Panc1 (cell line): Measurements from ENCODE around the gene CAND2. TPM values are rescaled to one million over a fixed set of nuclear protein-coding genes. Genes with fewer than 3 reads are reported as not detected.

Experiments used
- ATAC-seq: fragments of 200-7000 bp; cut with Tn5 transposase; 2 replicates; pipeline ENCODE4 v1.9.1; 2020; ENCODE audit warnings: mild to moderate bottlenecking, moderate library complexity
- BruUV-seq: library from RNA; stranded (reverse); fragments of 400-500 nt; replicated peaks from 2 replicates; lab custom pipeline; 2021; lab: Mats Ljungman, UMichigan
- CTCF ChIA-PET: fragments of 300-600 bp; sonication (Branson Sonifier 250); formaldehyde crosslinking; loops from one replicate; lab custom pipeline; 2022; ENCODE audit warnings: antibody characterized with exemption; lab: Charles Lee
- POLR2A ChIA-PET: fragments of 300-600 bp; sonication (Branson Sonifier 250); formaldehyde crosslinking; loops from one replicate; lab custom pipeline; 2022; ENCODE audit warnings: antibody characterized with exemption; lab: Charles Lee
- DNase-seq: peaks from one replicate; pipeline ENCODE4 v3.0.0-alpha.2; 2010; ENCODE audit warnings: low read depth, low spot score
- H3K27ac ChIP-seq: 2 replicates; pipeline ENCODE4 v1.5.1; 2011; ENCODE audit warnings: mild to moderate bottlenecking, low read length, inconsistent platforms
- H3K27me3 ChIP-seq: fragments of 200-500 bp; sonication (Bioruptor generic); 2 replicates; pipeline ENCODE4 v1.6.0; 2014; ENCODE audit warnings: low read length, inconsistent platforms; ENCODE audit not compliant: control insufficient read depth, insufficient read depth
- H3K36me3 ChIP-seq: fragments of 200-500 bp; sonication (Bioruptor generic); 2 replicates; pipeline ENCODE4 v1.5.1; 2014; ENCODE audit warnings: inconsistent platforms, mild to moderate bottlenecking, low read length, moderate library complexity; ENCODE audit not compliant: control insufficient read depth, insufficient read depth
- H3K4me1 ChIP-seq: 2 replicates; pipeline ENCODE4 v1.5.1; 2011; ENCODE audit warnings: inconsistent platforms, mild to moderate bottlenecking, low read length, moderate library complexity; ENCODE audit not compliant: control insufficient read depth, insufficient read depth
- H3K4me3 ChIP-seq, 2 experiments: 2 replicates each; pipeline ENCODE4 v1.5.1; 2011 to 2012; ENCODE audit warnings: low read depth in 2 of 2, low read length in 2 of 2, mild to moderate bottlenecking in 2 of 2, inconsistent platforms in 1 of 2, moderate library complexity in 1 of 2
- H3K9me3 ChIP-seq: fragments of 200-500 bp; sonication (Bioruptor generic); 2 replicates; pipeline ENCODE4 v1.5.1; 2014; ENCODE audit warnings: low read depth, mild to moderate bottlenecking, inconsistent platforms, low read length, moderate library complexity; ENCODE audit not compliant: control insufficient read depth, insufficient read depth
- POLR2AphosphoS5 ChIP-seq: IDR thresholded peaks from 2 replicates; pipeline ENCODE4 v1.6.1; 2012; ENCODE audit warnings: mild to moderate bottlenecking, low read depth, low read length, moderate library complexity
- SIN3A ChIP-seq: IDR thresholded peaks from 2 replicates; pipeline ENCODE4 v1.6.1; 2012; ENCODE audit warnings: low read depth, mild to moderate bottlenecking, low read length, moderate library complexity, borderline replicate concordance; ENCODE audit not compliant: insufficient read depth
- TCF7L2 ChIP-seq: IDR thresholded peaks from 2 replicates; pipeline ENCODE4 v1.6.1; 2011; ENCODE audit warnings: mild to moderate bottlenecking, low read depth, low read length, inconsistent platforms
- in situ Hi-C: cut with HindIII; loops from 2 replicates; pipeline ENCODE4 v1.10.0; 2016; ENCODE audit warnings: low sequenced_read_pairs, low pct_unique_long_range_greater_than_20kb
- intact Hi-C: fragments of 100-400 bp; cut with micrococcal nuclease; formaldehyde crosslinking; loops from one replicate; pipeline ENCODE4 v1.10.0; 2022; ENCODE audit not compliant: unreplicated experiment
- total RNA-seq: library from RNA; stranded (reverse); gene quantifications from one replicate; pipeline ENCODE4 v1.2.1, GENCODE V29; 2021; ENCODE audit not compliant: unreplicated experiment
- TF ChIP-seq, protein P1 (sequence below), 2 experiments: IDR thresholded peaks; 2 replicates each; pipeline ENCODE4 v1.6.1; 2011 to 2012; ENCODE audit warnings: low read depth in 2 of 2, control low read depth in 1 of 2, low read length in 1 of 2, mild to moderate bottlenecking in 1 of 2, moderate library complexity in 1 of 2; ENCODE audit not compliant: insufficient read depth in 1 of 2
- TF ChIP-seq, protein P2 (sequence below): fragments of 450-650 bp; IDR thresholded peaks from 2 replicates; pipeline ENCODE4 v1.5.1; 2017; ENCODE audit warnings: mild to moderate bottlenecking

Gene CAND2
- total RNA-seq, 1 experiment from 2014 or later = 0.13 TPM

GRCh38 chr3:12882336-12883310, 86.1 kb downstream of the CAND2 start:
- TF ChIP-seq, protein P1, sequence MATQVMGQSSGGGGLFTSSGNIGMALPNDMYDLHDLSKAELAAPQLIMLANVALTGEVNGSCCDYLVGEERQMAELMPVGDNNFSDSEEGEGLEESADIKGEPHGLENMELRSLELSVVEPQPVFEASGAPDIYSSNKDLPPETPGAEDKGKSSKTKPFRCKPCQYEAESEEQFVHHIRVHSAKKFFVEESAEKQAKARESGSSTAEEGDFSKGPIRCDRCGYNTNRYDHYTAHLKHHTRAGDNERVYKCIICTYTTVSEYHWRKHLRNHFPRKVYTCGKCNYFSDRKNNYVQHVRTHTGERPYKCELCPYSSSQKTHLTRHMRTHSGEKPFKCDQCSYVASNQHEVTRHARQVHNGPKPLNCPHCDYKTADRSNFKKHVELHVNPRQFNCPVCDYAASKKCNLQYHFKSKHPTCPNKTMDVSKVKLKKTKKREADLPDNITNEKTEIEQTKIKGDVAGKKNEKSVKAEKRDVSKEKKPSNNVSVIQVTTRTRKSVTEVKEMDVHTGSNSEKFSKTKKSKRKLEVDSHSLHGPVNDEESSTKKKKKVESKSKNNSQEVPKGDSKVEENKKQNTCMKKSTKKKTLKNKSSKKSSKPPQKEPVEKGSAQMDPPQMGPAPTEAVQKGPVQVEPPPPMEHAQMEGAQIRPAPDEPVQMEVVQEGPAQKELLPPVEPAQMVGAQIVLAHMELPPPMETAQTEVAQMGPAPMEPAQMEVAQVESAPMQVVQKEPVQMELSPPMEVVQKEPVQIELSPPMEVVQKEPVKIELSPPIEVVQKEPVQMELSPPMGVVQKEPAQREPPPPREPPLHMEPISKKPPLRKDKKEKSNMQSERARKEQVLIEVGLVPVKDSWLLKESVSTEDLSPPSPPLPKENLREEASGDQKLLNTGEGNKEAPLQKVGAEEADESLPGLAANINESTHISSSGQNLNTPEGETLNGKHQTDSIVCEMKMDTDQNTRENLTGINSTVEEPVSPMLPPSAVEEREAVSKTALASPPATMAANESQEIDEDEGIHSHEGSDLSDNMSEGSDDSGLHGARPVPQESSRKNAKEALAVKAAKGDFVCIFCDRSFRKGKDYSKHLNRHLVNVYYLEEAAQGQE (IDR thresholded peaks at IDR 0.05; ENCODE audit: insufficient read depth in 1 of 2, low read depth in 2 of 2, low read length in 1 of 2) = no peak
- TF ChIP-seq, protein P2, sequence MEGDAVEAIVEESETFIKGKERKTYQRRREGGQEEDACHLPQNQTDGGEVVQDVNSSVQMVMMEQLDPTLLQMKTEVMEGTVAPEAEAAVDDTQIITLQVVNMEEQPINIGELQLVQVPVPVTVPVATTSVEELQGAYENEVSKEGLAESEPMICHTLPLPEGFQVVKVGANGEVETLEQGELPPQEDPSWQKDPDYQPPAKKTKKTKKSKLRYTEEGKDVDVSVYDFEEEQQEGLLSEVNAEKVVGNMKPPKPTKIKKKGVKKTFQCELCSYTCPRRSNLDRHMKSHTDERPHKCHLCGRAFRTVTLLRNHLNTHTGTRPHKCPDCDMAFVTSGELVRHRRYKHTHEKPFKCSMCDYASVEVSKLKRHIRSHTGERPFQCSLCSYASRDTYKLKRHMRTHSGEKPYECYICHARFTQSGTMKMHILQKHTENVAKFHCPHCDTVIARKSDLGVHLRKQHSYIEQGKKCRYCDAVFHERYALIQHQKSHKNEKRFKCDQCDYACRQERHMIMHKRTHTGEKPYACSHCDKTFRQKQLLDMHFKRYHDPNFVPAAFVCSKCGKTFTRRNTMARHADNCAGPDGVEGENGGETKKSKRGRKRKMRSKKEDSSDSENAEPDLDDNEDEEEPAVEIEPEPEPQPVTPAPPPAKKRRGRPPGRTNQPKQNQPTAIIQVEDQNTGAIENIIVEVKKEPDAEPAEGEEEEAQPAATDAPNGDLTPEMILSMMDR = no peak
- no peak for TF ChIP-seq POLR2AphosphoS5
- TF ChIP-seq SIN3A = no peak
- TF ChIP-seq TCF7L2 = no peak
- no TSS peak for BruUV-seq
- intact Hi-C loops (no loop called here), in situ Hi-C loops (no loop called here)
- DNase-seq (no peak), ATAC-seq (no peak)
- Histone ChIP-seq H3K27me3 (no peaks in the 10 kb centered on the region; the same call in 1 of the 2 replicates), H3K4me1 (no peaks in the 10 kb centered on the region), H3K27ac (no peak overlapping the region), H3K9me3 (no peaks in the 10 kb centered on the region), H3K36me3 (no peaks in the 10 kb centered on the region), H3K4me3 (no peak overlapping the region)
- ChIA-PET POLR2A (no interaction called here), CTCF (no interaction called here)

DNA sequence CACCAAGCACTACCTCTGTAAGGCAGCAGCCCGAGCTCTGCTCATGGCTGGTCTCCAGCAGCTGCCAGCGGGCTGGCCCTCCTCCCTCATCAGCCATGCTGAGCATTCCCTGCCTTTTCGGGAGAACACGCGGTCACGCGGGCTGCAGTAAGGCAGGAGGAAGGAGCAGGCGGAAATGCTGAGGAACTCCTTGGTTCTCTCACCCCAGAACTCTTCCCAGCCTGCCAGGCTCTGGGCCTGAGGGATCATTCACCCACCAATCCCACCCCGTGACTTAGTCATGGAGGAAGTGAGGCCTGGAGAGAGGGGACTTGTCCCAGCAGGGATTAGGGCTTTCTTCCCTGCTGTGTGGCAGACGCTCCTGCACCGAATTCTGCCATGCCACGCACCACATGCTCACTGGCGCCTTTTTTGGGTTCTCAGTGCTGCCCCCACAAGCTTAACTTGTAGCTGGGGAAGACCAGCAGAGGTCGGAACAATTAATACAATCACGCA, 87.8 kb downstream of the CAND2 start:
- no peak overlapping the region for H3K4me3 ChIP-seq
- ChIA-PET POLR2A (no interaction called here), CTCF (interaction anchor here (0.7 kb wide), 1 partner anchor 577 kb away, joined by 3 read pairs; no protein-coding TSS in a partner anchor)
- no peaks in the 10 kb centered on the region for H3K9me3 ChIP-seq
- no peaks in the 10 kb centered on the region for H3K4me1 ChIP-seq
- no peak for TF ChIP-seq SIN3A
- no peak for TF ChIP-seq POLR2AphosphoS5
- no peak overlapping the region for H3K27ac ChIP-seq
- in situ Hi-C loops = no loop called here
- H3K36me3 ChIP-seq = no peaks in the 10 kb centered on the region
- intact Hi-C loops = no loop called here
- no TSS peak for BruUV-seq
- H3K27me3 ChIP-seq = no peaks in the 10 kb centered on the region; the same call in 1 of the 2 replicates
- no peak for DNase-seq
- ATAC-seq = no peak

Other genes with a start within 250 kb of the CAND2 start
- gene MKRN2, start 239.6 kb upstream of the CAND2 start, total RNA-seq = 19.4 TPM
- 68.8 TPM for gene RAF1, start 132.6 kb upstream of the CAND2 start, total RNA-seq
- gene TMEM40, start 37.4 kb upstream of the CAND2 start, total RNA-seq = 1.3 TPM
- 794 TPM for gene RPL32, start 44.9 kb downstream of the CAND2 start, total RNA-seq